Sigmoid colon (tissue), 4 donors: ENCODE data around the gene ALPI.

Experiments
- CTCF ChIP-seq, 4 experiments: fragments of 450-650 bp in 3 of 4; fragments of 200-600 bp in 1 of 4; IDR thresholded peaks; one replicate each; pipeline ENCODE4 v1.5.1; 2016 to 2019; ENCODE audit warnings: antibody characterized with exemption in 4 of 4, mild to moderate bottlenecking in 3 of 4, moderate library complexity in 2 of 4
- POLR2A ChIP-seq, 2 donors: fragments of 450-650 bp; IDR thresholded peaks; one replicate each; pipeline ENCODE4 v1.6.1; 2016; ENCODE audit warnings: antibody characterized with exemption in 2 of 2, mild to moderate bottlenecking in 2 of 2, moderate library complexity in 2 of 2
- POLR2AphosphoS5 ChIP-seq, 4 donors: sonication (generic); formaldehyde crosslinking; IDR thresholded peaks; one replicate each; pipeline ENCODE4 v1.6.1; 2017; ENCODE audit warnings: antibody characterized with exemption in 4 of 4

GRCh38 chr2:232476045-232476444, 20.1 kb downstream of the ALPI start:
- TF ChIP-seq POLR2AphosphoS5 (IDR thresholded peaks at IDR 0.05) (no peak), CTCF (IDR thresholded peaks at IDR 0.05) (no peak), POLR2A (IDR thresholded peaks at IDR 0.05) (no peak)
